ENCODE data around the gene ALDH18A1.
"Not testable (repeated sequence)": the region's sequence is repeated elsewhere in the genome, so short reads cannot be mapped to it uniquely, and the experiment has no call there.

Gene ALDH18A1

GRCh38 chr10:95650232-95650631, 6.3 kb downstream of the ALDH18A1 start:
- DNase-seq (ENCODE audit: low read depth, low spot score), result no peak

GRCh38 chr10:95648138-95648537, 8.4 kb downstream of the ALDH18A1 start:
- no peak for DNase-seq (ENCODE audit: low read depth, low spot score)

- no peak for DNase-seq (ENCODE audit: low read depth, low spot score)
Measured at GRCh38 chr10:95646160-95646559, 10.4 kb downstream of the ALDH18A1 start.

- DNase-seq (ENCODE audit: low read depth, low spot score), result no peak
Measured at GRCh38 chr10:95644901-95645300, 11.6 kb downstream of the ALDH18A1 start.

- DNase-seq (ENCODE audit: low read depth, low spot score), result no peak
Measured at GRCh38 chr10:95640891-95641315, 15.6 kb downstream of the ALDH18A1 start.

- no peak for DNase-seq (ENCODE audit: low read depth, low spot score)
Measured at GRCh38 chr10:95637911-95638310, 18.6 kb downstream of the ALDH18A1 start.

GRCh38 chr10:95637140-95637539, 19.4 kb downstream of the ALDH18A1 start:
- DNase-seq (ENCODE audit: low read depth, low spot score), result no peak

GRCh38 chr10:95635319-95635733, 21.2 kb downstream of the ALDH18A1 start:
- no peak for DNase-seq (ENCODE audit: low read depth, low spot score)

- no peak for DNase-seq (ENCODE audit: low read depth, low spot score)
Measured at GRCh38 chr10:95628786-95629185, 27.7 kb downstream of the ALDH18A1 start.

GRCh38 chr10:95626500-95626899, 30.0 kb downstream of the ALDH18A1 start:
- no peak for DNase-seq (ENCODE audit: low read depth, low spot score)

GRCh38 chr10:95620415-95620814, 36.1 kb downstream of the ALDH18A1 start:
- not testable (repeated sequence) for DNase-seq (ENCODE audit: low read depth, low spot score)

- DNase-seq (ENCODE audit: low read depth, low spot score), result no peak
Measured at GRCh38 chr10:95618101-95618500, 38.4 kb downstream of the ALDH18A1 start.

GRCh38 chr10:95616446-95616845, 40.1 kb downstream of the ALDH18A1 start:
- DNase-seq (ENCODE audit: low read depth, low spot score), result no peak

- DNase-seq (ENCODE audit: low read depth, low spot score), result no peak
Measured at GRCh38 chr10:95613330-95613729, 43.2 kb downstream of the ALDH18A1 start.

GRCh38 chr10:95610727-95611126, 45.8 kb downstream of the ALDH18A1 start:
- no peak for DNase-seq (ENCODE audit: low read depth, low spot score)

GRCh38 chr10:95606922-95607321, 49.6 kb downstream of the ALDH18A1 start:
- no peak for DNase-seq (ENCODE audit: low read depth, low spot score)

- DNase-seq (ENCODE audit: low read depth, low spot score), result no peak
Measured at GRCh38 chr10:95605163-95605562, 51.3 kb downstream of the ALDH18A1 start.

GRCh38 chr10:95604630-95605029, 51.9 kb downstream of the ALDH18A1 start:
- DNase-seq (ENCODE audit: low read depth, low spot score), result no peak

- no peak for DNase-seq (ENCODE audit: low read depth, low spot score)
Measured at GRCh38 chr10:95602382-95602781, 54.1 kb downstream of the ALDH18A1 start.

- peak; percentile 51 for DNase-seq (ENCODE audit: low read depth, low spot score)
Measured at GRCh38 chr10:95601116-95601719, 55.3 kb downstream of the ALDH18A1 start.

- DNase-seq (ENCODE audit: low read depth, low spot score), result no peak
Measured at GRCh38 chr10:95600158-95600557, 56.4 kb downstream of the ALDH18A1 start.

- no peak for DNase-seq (ENCODE audit: low read depth, low spot score)
Measured at GRCh38 chr10:95597788-95598187, 58.7 kb downstream of the ALDH18A1 start.

- DNase-seq (ENCODE audit: low read depth, low spot score), result no peak
Measured at GRCh38 chr10:95588025-95588424, 68.5 kb downstream of the ALDH18A1 start.
